K562 (cell line): ENCODE measurements around the gene TBC1D5. TPM values are rescaled to one million over a fixed set of nuclear protein-coding genes. Genes with fewer than 3 reads are reported as not detected.

Source experiments
- ATAC-seq: fragments of 200-7000 bp; cut with Tn5 transposase; 3 replicates; pipeline ENCODE4 v1.9.1; 2020; ENCODE audit warnings: moderate library complexity
- BruUV-seq: library from RNA; stranded (reverse); fragments of 400-500 nt; replicated peaks from 2 replicates; lab custom pipeline; 2021; lab: Mats Ljungman, UMichigan
- CTCF ChIA-PET: fragments of 300-600 bp; formaldehyde crosslinking; extraction: SDS; loops from one replicate; lab custom pipeline; 2021; ENCODE audit warnings: low intra/inter-chr PET ratio; lab: Yijun Ruan, JAX
- POLR2A ChIA-PET: fragments of 300-600, 350-650 bp; sonication (Branson Sonifier 250); formaldehyde crosslinking; extraction: SDS; loops from one replicate; lab custom pipeline; 2021; ENCODE audit warnings: antibody characterized with exemption, inconsistent platforms; lab: Yijun Ruan, JAX
- DNase-seq, 4 experiments: peaks; one replicate each; pipeline versions ENCODE4 v3.0.0 to v3.0.0-alpha.2; 2011 to 2018; ENCODE audit warnings: low spot score in 3 of 4, mixed read lengths in 3 of 4; ENCODE audit errors: extremely low read depth in 1 of 4
- FAIRE-seq: peaks from 2 replicates; lab custom pipeline; 2011; peaks lifted over from hg19 to GRCh38; lab: Jason Lieb, UNC
- H2AFZ ChIP-seq: 2 replicates; pipeline ENCODE4 v1.6.0; 2011; ENCODE audit warnings: low read depth, low read length, control low read depth, inconsistent platforms
- H3K27ac ChIP-seq: fragments of 200-600 bp; 3 replicates; pipeline ENCODE4 v1.8.0; 2011; ENCODE audit warnings: low read depth, mild to moderate bottlenecking, control low read depth, inconsistent platforms, low read length, moderate library complexity, mixed read lengths; ENCODE audit errors: extremely low read depth
- H3K27me3 ChIP-seq, 2 experiments: fragments of 300-600 bp in 1 of 2; 2 replicates in 1 of 2; 3 replicates in 1 of 2; pipeline versions ENCODE4 v1.6.0 to v1.8.0; 2011; ENCODE audit warnings: inconsistent platforms in 2 of 2, low read length in 2 of 2, mild to moderate bottlenecking in 1 of 2, mixed read lengths in 1 of 2, moderate library complexity in 1 of 2; ENCODE audit not compliant: control insufficient read depth in 2 of 2, insufficient read depth in 2 of 2
- H3K36me3 ChIP-seq: fragments of 300-600 bp; 3 replicates; pipeline ENCODE4 v1.8.0; 2011; ENCODE audit warnings: mild to moderate bottlenecking, low read length, inconsistent platforms; ENCODE audit not compliant: control insufficient read depth, insufficient read depth
- H3K4me1 ChIP-seq, 2 experiments: fragments of 200-600 bp in 1 of 2; replicated peaks in 1 of 2; 2 replicates in 1 of 2; 3 replicates in 1 of 2; pipeline versions ENCODE4 v1.5.1 to v1.8.0; 2011; ENCODE audit warnings: inconsistent platforms in 2 of 2, low read length in 2 of 2, mild to moderate bottlenecking in 1 of 2, mixed read lengths in 1 of 2, moderate library complexity in 1 of 2; ENCODE audit not compliant: control insufficient read depth in 2 of 2, insufficient read depth in 2 of 2
- H3K4me2 ChIP-seq: 2 replicates; pipeline ENCODE4 v1.6.1; 2011; ENCODE audit warnings: low read length, control low read depth, inconsistent platforms, mixed read lengths; ENCODE audit not compliant: insufficient read depth
- H3K4me3 ChIP-seq: fragments of 200-600 bp; sonication (generic), shearing (Covaris generic); 2 replicates; pipeline ENCODE4 v1.5.1; 2016; ENCODE audit warnings: control low read depth, inconsistent platforms
- H3K79me2 ChIP-seq: fragments of 200-600 bp; 3 replicates; pipeline ENCODE4 v1.8.0; 2011; ENCODE audit warnings: low read length, inconsistent platforms; ENCODE audit not compliant: control insufficient read depth, insufficient read depth
- H3K9ac ChIP-seq, 2 experiments: 2 replicates each; pipeline versions ENCODE4 v1.6.0 to v1.6.1; 2011; ENCODE audit warnings: low read depth in 2 of 2, low read length in 2 of 2, control low read depth in 1 of 2, inconsistent platforms in 1 of 2, mild to moderate bottlenecking in 1 of 2, mixed read lengths in 1 of 2; ENCODE audit not compliant: insufficient read depth in 1 of 2
- H3K9me1 ChIP-seq: one replicate; pipeline ENCODE4 v1.6.0; 2011; ENCODE audit warnings: inconsistent platforms, mild to moderate bottlenecking, low read length, moderate library complexity; ENCODE audit not compliant: control insufficient read depth, insufficient read depth
- H3K9me3 ChIP-seq: replicated peaks from 2 replicates; pipeline ENCODE4 v1.5.1; 2011; ENCODE audit warnings: low read depth, low read length, inconsistent platforms; ENCODE audit not compliant: control insufficient read depth, insufficient read depth
- H4K20me1 ChIP-seq: replicated peaks from 2 replicates; pipeline ENCODE4 v1.6.1; 2011; ENCODE audit warnings: low read length, inconsistent platforms, mixed read lengths; ENCODE audit not compliant: control insufficient read depth, insufficient read depth
- FOXK2 ChIP-seq, 2 experiments: fragments of 450-650 bp; IDR thresholded peaks in 1 of 2; conservative IDR thresholded peaks in 1 of 2; 2 replicates each; pipeline ENCODE4 v1.6.1; 2016; ENCODE audit warnings: low read depth in 2 of 2, mild to moderate bottlenecking in 1 of 2
- KLF6 ChIP-seq: fragments of 250-450 bp; sonication (Bioruptor Pico); IDR thresholded peaks from 2 replicates; pipeline ENCODE4 v1.4.0; 2020; ENCODE audit warnings: mild to moderate bottlenecking, moderate library complexity, borderline replicate concordance
- LCOR ChIP-seq: sonication (generic); formaldehyde crosslinking; IDR thresholded peaks from 2 replicates; pipeline ENCODE4 v1.8.0; 2022; ENCODE audit warnings: mild to moderate bottlenecking, missing genetic modification reagents
- MEF2D ChIP-seq: conservative IDR thresholded peaks from 2 replicates; pipeline ENCODE4 v1.6.1; 2016; ENCODE audit warnings: low read depth, missing genetic modification characterization, missing compliant biosample characterization
- NFIC ChIP-seq: fragments of 450-650 bp; IDR thresholded peaks from 2 replicates; pipeline ENCODE4 v1.6.1; 2017; ENCODE audit warnings: mild to moderate bottlenecking, inconsistent platforms
- SOX6 ChIP-seq: fragments of 450-650 bp; IDR thresholded peaks from 2 replicates; pipeline ENCODE4 v1.6.1; 2014; ENCODE audit warnings: mild to moderate bottlenecking
- WGBS: fragments of 100-300 bp; shearing (Covaris generic); methylation state at CpG from one replicate; pipeline ENCODE4 v1.1.6; 2016; ENCODE audit warnings: low coverage, mixed read lengths; ENCODE audit not compliant: insufficient coverage; ENCODE audit errors: missing lambda C conversion rate; 5-methylcytosine and 5-hydroxymethylcytosine counted together
- in situ Hi-C: fragments of 300-500 bp; cut with MboI; formaldehyde crosslinking; loops from 4 replicates; pipeline ENCODE4 v1.15.0; 2018; ENCODE audit warnings: inconsistent platforms, mixed read lengths
- intact Hi-C: fragments of 100-400 bp; cut with micrococcal nuclease; formaldehyde crosslinking; loops from 2 replicates; pipeline ENCODE4 v1.14.2; 2022
- polyA plus RNA-seq, 8 experiments: library from polyadenylated mRNA; depleted of rRNA in 4 of 8; stranded (reverse) in 5 of 8; unstranded in 3 of 8; fragments of >200 nt; fragmentation: Nextera tagmentation in 2 of 8; fragmentation: Illumina TruSeq in 1 of 8; extraction: Ambion mirVana in 2 of 8; extraction: Trizol in 1 of 8; gene quantifications; 2 replicates each; pipeline versions ENCODE4 v1.2.1 to v1.2.3, GENCODE V29; 2011 to 2014; ENCODE audit warnings: inconsistent platforms in 1 of 8, missing spikeins in 1 of 8
- total RNA-seq, 7 experiments: library from RNA; depleted of rRNA in 6 of 7; stranded (reverse); fragments of >200 nt in 6 of 7; fragmentation: Illumina TruSeq in 2 of 7; extraction: Trizol in 2 of 7; gene quantifications; 2 replicates each; pipeline versions ENCODE4 v1.2.1 to v1.2.3, GENCODE V29; 2011 to 2021; ENCODE audit warnings: low replicate concordance in 1 of 7
- TF ChIP-seq, protein P1 (sequence below): fragments of 450-650 bp; IDR thresholded peaks from 2 replicates; pipeline ENCODE4 v1.6.1; 2017; ENCODE audit warnings: antibody characterized with exemption

Gene TBC1D5
- total and polyA plus RNA-seq, 9 of the 15 experiments (the other 6 are each of a cell fraction or from before 2014, with no cell fraction given): 2.9 to 38.1 (median 25.6) TPM

- no TSS peak for BruUV-seq
- no peaks in the 10 kb centered on the region for H3K79me2 ChIP-seq
Measured at GRCh38 chr3:17554078-17554477, 188.4 kb downstream of the TBC1D5 start.

GRCh38 chr3:17553080-17553479 lies 189.4 kb downstream of the TBC1D5 start:
- ChIA-PET CTCF (no interaction called here), POLR2A (interaction anchor here (0.5 to 1.2 kb wide), 2 partner anchors 46 to 107 kb away, joined by 3 read pairs; no protein-coding TSS in a partner anchor)
- no peaks in the 10 kb centered on the region for H3K27me3 ChIP-seq
- no peaks in the 10 kb centered on the region for H3K79me2 ChIP-seq
- no peaks in the 10 kb centered on the region; a peak in 1 of 5 replicates for H3K4me1 ChIP-seq
- H3K9me1 ChIP-seq: no peaks in the 10 kb centered on the region
- peak; percentile 66; the same call in 2 of the 3 replicates for ATAC-seq
- 0 out of 2 replicates have a peak overlapping the region, but pooled peaks have one; percentile 9 for H2AFZ ChIP-seq
- DNase-seq: peak in 1 of 4 experiments; percentile 35
- in situ Hi-C loops (no loop called here), intact Hi-C loops (no loop called here)
- no peak overlapping the region for H3K9ac ChIP-seq
- no peak overlapping the region for H3K4me2 ChIP-seq
- H3K27ac ChIP-seq: no peak overlapping the region
- 8% methylated on average over 1 of the region's 1 CpG for WGBS
- TF ChIP-seq MEF2D (tag): peak; percentile 84
- no peak for TF ChIP-seq KLF6 (CRISPR knock-in tag)
- 0 out of 4 replicates have a peak, but pooled peaks of 1 of the 2 experiments have one; percentile 10 for TF ChIP-seq FOXK2 (conservative IDR thresholded peaks at IDR 0.05 in 1 of 2, IDR thresholded peaks at IDR 0.05 in 1 of 2; ENCODE audit: low read depth in 2 of 2)
- TF ChIP-seq LCOR (CRISPR knock-in tag): no peak
- peak; percentile 58 for TF ChIP-seq SOX6
- peak; percentile 39 for TF ChIP-seq NFIC
- H3K9me3 ChIP-seq: no peaks in the 10 kb centered on the region
- FAIRE-seq: no peak
- H3K36me3 ChIP-seq: no peaks in the 10 kb centered on the region
- H3K4me3 ChIP-seq: no peak overlapping the region
- no peaks in the 10 kb centered on the region for H4K20me1 ChIP-seq
- no TSS peak for BruUV-seq

More at GRCh38 chr3:17554078-17554477, 188.4 kb downstream of the TBC1D5 start:
- H3K36me3 ChIP-seq: no peaks in the 10 kb centered on the region
- no peak for FAIRE-seq
- TF ChIP-seq, protein P1, sequence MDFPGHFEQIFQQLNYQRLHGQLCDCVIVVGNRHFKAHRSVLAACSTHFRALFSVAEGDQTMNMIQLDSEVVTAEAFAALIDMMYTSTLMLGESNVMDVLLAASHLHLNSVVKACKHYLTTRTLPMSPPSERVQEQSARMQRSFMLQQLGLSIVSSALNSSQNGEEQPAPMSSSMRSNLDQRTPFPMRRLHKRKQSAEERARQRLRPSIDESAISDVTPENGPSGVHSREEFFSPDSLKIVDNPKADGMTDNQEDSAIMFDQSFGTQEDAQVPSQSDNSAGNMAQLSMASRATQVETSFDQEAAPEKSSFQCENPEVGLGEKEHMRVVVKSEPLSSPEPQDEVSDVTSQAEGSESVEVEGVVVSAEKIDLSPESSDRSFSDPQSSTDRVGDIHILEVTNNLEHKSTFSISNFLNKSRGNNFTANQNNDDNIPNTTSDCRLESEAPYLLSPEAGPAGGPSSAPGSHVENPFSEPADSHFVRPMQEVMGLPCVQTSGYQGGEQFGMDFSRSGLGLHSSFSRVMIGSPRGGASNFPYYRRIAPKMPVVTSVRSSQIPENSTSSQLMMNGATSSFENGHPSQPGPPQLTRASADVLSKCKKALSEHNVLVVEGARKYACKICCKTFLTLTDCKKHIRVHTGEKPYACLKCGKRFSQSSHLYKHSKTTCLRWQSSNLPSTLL: no peak
- TF ChIP-seq, all 486 proteins: peak for 0
- 47% methylated on average over 4 of the region's 4 CpGs for WGBS
- Histone ChIP-seq H3K27ac (no peak overlapping the region), H3K4me1 (no peaks in the 10 kb centered on the region; a peak in 1 of 5 replicates), H3K27me3 (no peaks in the 10 kb centered on the region), H2AFZ (no peak overlapping the region), H3K9ac (no peak overlapping the region), H3K4me3 (no peak overlapping the region), H3K4me2 (no peak overlapping the region), H3K9me1 (no peaks in the 10 kb centered on the region), H4K20me1 (no peaks in the 10 kb centered on the region), H3K9me3 (no peaks in the 10 kb centered on the region)
- in situ Hi-C loops: no loop called here
- no peak for DNase-seq
- intact Hi-C loops: no loop called here
- no peak for ATAC-seq
- POLR2A ChIA-PET: interaction anchor here (0.5 to 0.6 kb wide), 2 partner anchors 77 to 353 kb away, joined by 3 read pairs; no protein-coding TSS in a partner anchor
- CTCF ChIA-PET: no interaction called here
